ENCODE results near the gene MRPL54. TPM values are rescaled to one million over a fixed set of nuclear protein-coding genes. Genes with fewer than 3 reads are reported as not detected.

The MRPL54 gene
- total RNA-seq, 2 donors from 2014 or later = 78.9 to 86.0 TPM

DNA sequence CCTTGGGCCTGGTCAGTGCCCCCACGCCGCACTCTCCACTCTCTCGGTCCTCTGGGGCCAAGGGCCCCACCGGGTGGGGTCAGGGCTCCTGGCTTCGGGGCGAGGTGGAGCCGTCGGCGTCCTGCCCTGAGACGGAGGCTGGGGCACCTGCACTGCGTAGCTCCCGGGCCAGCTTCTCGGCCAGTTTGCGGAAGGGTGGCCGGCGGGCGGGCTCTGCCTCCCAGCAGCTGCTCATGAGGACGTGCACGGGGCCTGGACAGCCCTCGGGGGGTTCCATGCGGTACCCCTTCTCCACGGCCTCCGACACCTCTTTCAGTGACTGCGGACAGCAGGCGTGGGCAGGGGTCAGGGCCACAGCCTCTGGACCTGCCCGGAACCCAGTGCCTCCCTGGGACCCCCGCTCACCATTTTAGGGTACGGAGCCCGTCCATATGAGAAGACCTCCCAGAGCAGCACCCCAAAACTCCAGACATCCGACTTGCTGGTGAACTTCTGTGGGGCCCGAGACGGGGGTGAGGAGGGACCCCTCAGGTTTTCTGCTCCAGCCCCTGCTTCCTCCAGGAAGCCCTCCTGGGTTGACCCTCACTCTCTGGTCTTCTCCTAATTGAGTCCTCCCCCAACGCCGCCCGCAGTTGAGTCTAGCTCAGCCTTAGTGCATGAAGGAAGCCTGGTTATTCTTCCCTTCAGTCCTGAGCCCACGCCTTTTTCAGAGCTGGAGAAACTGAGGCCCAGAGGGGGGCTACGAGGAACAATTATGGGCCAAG, 15.8 kb downstream of the MRPL54 start:
- ATAC-seq (no peak), DNase-seq (no peak)
- Histone ChIP-seq H3K27ac (no peak overlapping the region), H3K4me3 (no peak overlapping the region), H3K27me3 (no peaks in the 10 kb centered on the region), H3K36me3 (replicated peaks in 1 of 2; ENCODE audit: insufficient read depth in 1 of 2, low read depth in 2 of 2) (no peaks in the 10 kb centered on the region), H3K4me1 (no peaks in the 10 kb centered on the region), H3K9me3 (peaks cover 0 to 23% (median 6%) of the 10 kb centered on the region in 3 donors)
- 83 to 85% methylated on average over 7 to 32 of the region's 37 CpGs for WGBS, 2 donors
- intact Hi-C loops (cut with DNase I) = no loop called here
- TF ChIP-seq POLR2A (IDR thresholded peaks at IDR 0.05) (no peak), CTCF (IDR thresholded peaks at IDR 0.05) (no peak)

- ATAC-seq = no peak
- DNase-seq = no peak
- no peaks in the 10 kb centered on the region for H3K36me3 ChIP-seq (replicated peaks in 1 of 2; ENCODE audit: insufficient read depth in 1 of 2, low read depth in 2 of 2)
- WGBS, 2 donors = 61 to 100% methylated on average over 1 to 37 of the region's 44 CpGs
- no peak overlapping the region for H3K4me3 ChIP-seq
- intact Hi-C loops (cut with DNase I) = no loop called here
- H3K4me1 ChIP-seq = no peaks in the 10 kb centered on the region
- H3K9me3 ChIP-seq = peaks cover 0 to 23% (median 6%) of the 10 kb centered on the region in 3 donors
- H3K27me3 ChIP-seq = no peaks in the 10 kb centered on the region
- no peak for TF ChIP-seq POLR2A (IDR thresholded peaks at IDR 0.05)
- TF ChIP-seq CTCF (IDR thresholded peaks at IDR 0.05) = no peak
- no peak overlapping the region for H3K27ac ChIP-seq
These were observed 16.6 kb downstream of the MRPL54 start for GRCh38 chr19:3778899-3779723.

DNA sequence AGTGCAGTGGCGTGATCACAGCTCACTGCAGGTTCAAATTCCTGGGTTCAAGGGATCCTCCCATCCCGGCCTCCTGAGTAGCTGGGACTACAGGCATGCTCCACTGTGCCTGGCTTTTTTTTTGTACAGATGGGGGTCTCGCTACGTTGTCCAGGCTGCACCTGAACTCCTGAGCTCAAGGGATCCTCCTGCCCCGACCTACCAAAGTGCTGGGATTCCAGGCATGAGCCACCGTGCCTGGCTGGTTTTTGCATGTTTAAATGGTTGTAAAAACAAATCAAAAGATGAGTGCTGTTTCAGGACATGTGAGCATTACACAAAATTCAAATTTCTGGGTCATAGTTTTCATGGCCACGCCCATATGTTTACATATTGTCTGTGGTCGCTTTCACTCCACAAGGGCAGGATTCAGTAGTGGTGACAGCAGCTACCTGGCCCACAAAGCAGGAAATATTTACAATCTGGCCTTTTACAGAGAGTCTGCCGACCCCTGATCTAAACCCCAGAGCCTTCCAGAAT, 18.4 kb downstream of the MRPL54 start:
- H3K36me3 ChIP-seq (replicated peaks in 1 of 2; ENCODE audit: insufficient read depth in 1 of 2, low read depth in 2 of 2) = no peaks in the 10 kb centered on the region
- H3K27me3 ChIP-seq = no peaks in the 10 kb centered on the region
- TF ChIP-seq POLR2A (IDR thresholded peaks at IDR 0.05) = no peak
- no peak for TF ChIP-seq CTCF (IDR thresholded peaks at IDR 0.05)
- no peak overlapping the region for H3K4me3 ChIP-seq
- 90 to 94% methylated on average over 9 of the region's 9 CpGs for WGBS, 2 donors
- H3K4me1 ChIP-seq = peaks cover 2% of the 10 kb centered on the region
- ATAC-seq = no peak
- peaks cover 0 to 23% (median 6%) of the 10 kb centered on the region in 3 donors for H3K9me3 ChIP-seq
- H3K27ac ChIP-seq = no peak overlapping the region
- DNase-seq = no peak
- intact Hi-C loops (cut with DNase I) = no loop called here

DNA sequence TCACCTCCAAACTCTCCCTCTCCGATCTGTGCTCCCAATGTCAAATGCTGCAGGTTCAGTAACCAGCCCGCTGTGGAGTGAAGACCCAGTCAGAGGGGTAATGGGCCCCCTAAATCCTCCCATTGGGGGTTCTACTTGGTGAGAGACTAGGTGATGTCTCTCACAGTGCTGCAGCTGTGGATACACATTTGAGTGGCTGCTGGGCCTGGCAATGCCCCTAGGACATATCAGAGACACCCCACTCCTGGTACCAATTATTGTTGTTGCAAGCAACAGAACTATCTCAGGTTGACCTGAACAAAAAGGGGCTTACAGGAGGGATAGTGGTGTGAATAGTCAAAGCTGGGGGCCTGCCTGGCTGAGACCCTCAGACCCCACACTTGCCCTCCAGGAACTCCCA, 19.1 kb downstream of the MRPL54 start:
- H3K36me3 ChIP-seq (replicated peaks in 1 of 2; ENCODE audit: insufficient read depth in 1 of 2, low read depth in 2 of 2) = no peaks in the 10 kb centered on the region
- H3K27ac ChIP-seq = no peak overlapping the region
- H3K4me1 ChIP-seq = peaks cover 5% of the 10 kb centered on the region
- no peak overlapping the region for H3K4me3 ChIP-seq
- no peak for TF ChIP-seq CTCF (IDR thresholded peaks at IDR 0.05)
- no peak for TF ChIP-seq POLR2A (IDR thresholded peaks at IDR 0.05)
- intact Hi-C loops (cut with DNase I) = no loop called here
- no peak for DNase-seq
- H3K27me3 ChIP-seq = no peaks in the 10 kb centered on the region
- no peak for ATAC-seq
- 96 to 97% methylated on average over 2 of the region's 2 CpGs for WGBS, 2 donors
- H3K9me3 ChIP-seq = peaks cover 0 to 23% (median 6%) of the 10 kb centered on the region in 3 donors
